HG03342 (cell line): ENCODE data around the gene ALDOA.
"Not testable (repeated sequence)": the region's sequence is repeated elsewhere in the genome, so short reads cannot be mapped to it uniquely, and the experiment has no call there.

Source experiments
- ATAC-seq: cut with Tn5 transposase; IDR thresholded peaks from one replicate; pipeline ENCODE4 v1.9.1; 2021; ENCODE audit warnings: mild to moderate bottlenecking, moderate library complexity; ENCODE audit not compliant: unreplicated experiment

Gene ALDOA

GRCh38 chr16:30040690-30041089 lies 24.9 kb upstream of the ALDOA start:
- not testable (repeated sequence) for ATAC-seq

- ATAC-seq, result no peak
Observed at GRCh38 chr16:30041841-30042240, 23.7 kb upstream of the ALDOA start.

DNA sequence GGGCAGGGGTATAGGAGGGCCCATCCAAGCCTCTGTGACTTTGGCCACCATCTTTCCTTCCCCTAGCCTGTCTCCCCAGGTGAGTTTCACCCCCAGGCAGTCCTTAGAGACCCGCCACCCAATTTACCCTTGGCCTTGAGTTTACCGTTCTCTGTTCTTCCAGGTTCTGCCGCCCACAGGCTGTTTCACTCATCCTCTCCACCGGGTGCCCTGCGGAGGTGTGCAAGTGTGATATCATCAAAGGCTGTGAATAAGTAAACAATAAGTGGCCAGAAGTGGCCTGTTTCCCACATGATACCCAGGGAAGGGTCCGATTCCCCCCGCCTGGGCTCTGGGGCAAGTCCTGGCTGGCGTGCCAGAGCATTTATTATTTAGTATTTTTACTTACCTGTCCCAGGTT lies 19.4 kb upstream of the ALDOA start:
- no peak for ATAC-seq

DNA sequence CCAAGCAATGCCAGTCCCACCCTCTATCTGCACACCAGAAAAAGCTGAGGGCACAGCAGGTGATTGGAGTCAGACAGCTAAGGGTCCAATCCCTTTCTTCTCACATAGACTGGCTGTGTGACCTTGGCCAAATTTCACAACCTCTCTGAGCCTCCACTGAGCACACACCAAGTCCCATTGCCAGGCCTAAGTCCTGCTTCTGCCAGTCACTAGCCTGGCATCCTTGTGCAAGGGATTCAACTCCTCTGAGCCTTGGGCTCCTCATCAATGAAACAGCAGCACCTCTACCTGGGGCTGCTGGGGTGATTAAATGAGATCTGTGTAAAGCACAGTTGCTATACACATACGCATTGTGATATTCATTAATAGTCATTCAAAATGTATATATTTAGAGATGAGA lies 19.0 kb upstream of the ALDOA start:
- no peak for ATAC-seq

- ATAC-seq, result no peak
Observed at GRCh38 chr16:30049871-30050270, 15.7 kb upstream of the ALDOA start.

DNA sequence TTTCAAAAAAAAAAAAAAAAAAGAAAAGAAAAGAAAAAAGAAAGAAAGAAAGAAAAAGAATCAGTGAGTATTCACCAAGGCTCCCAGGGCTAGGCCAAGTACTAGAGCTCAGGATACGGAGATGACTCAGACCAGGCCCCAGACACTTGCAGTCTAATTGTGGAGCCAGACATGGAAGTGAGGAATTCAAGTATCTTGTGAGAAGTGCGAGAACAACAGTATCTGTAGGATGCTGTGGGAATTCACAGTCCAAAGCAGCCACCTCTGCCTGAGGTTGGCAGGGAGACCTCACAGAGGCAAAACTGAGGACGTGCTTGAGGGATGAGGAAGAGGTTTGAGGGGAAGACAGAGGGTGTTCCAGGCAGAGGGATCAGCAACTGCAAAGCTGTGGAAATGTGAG lies 14.0 kb upstream of the ALDOA start:
- ATAC-seq, result no peak

DNA sequence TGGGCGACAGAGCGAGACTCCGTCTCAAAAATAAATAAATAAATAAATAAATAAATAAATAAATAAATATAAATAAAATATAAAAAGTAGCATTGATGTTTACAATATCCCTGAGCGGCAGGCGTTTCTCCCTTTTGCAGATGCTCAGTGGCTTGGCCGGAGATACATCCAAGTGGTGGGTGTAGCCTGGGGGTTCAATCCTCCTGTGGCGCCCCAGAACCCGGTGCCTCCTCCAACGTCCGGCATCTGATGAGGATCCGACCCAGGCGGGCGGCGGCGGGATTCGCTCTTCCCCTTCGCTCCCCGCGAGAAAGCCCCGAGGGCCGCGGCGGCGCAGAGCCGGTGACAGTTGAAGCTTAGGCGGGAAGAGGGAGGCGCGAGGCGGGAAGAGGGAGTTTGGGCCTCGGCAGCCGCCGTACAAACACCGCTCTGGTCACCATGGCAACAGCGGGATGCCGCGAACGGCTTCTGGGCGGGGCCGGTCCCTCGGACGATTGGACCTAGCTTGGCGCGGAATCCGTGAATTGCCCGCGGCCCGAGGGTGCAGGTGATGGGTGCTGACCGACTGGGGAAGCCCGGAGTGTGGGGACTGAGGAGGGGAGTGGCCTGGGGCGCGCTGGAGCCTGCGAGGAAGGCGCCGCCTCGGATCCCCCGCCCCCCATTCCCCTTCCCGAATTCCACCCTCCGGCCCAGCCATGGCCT lies 12.7 kb upstream of the ALDOA start:
- ATAC-seq, result peak; percentile 69

DNA sequence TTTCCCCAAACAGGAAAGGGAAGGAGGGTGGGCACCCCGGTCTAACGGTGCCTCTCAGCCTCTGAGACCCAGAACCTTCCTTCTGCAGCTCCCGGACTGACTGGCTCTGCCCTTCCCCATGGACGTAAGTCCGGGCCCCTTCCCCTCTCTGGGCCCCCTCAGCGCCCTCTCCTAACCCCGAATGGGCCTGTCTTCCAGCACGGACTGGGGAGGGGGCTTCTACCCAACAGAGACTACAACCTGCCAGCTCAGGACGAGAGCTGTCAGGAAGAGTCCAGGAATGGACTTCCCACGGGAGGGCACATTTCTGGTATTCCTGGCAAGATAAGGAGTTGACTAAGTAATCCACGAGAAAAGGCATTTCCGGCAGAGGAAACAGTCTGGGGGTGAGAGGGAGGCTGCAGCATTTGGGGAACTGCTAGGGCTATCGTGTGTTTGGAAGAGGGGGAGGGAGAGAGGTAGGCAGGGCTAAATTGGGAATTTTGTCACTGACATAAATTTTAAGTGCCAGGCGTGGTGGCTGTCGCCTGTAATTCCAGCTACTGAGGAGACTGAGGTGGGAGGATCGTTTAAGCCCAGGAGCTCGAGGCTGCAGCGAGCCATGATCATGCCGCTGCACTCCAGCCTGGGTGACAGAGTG lies 12.1 kb upstream of the ALDOA start:
- no peak for ATAC-seq

GRCh38 chr16:30054451-30054850 lies 11.1 kb upstream of the ALDOA start:
- ATAC-seq, result no peak

DNA sequence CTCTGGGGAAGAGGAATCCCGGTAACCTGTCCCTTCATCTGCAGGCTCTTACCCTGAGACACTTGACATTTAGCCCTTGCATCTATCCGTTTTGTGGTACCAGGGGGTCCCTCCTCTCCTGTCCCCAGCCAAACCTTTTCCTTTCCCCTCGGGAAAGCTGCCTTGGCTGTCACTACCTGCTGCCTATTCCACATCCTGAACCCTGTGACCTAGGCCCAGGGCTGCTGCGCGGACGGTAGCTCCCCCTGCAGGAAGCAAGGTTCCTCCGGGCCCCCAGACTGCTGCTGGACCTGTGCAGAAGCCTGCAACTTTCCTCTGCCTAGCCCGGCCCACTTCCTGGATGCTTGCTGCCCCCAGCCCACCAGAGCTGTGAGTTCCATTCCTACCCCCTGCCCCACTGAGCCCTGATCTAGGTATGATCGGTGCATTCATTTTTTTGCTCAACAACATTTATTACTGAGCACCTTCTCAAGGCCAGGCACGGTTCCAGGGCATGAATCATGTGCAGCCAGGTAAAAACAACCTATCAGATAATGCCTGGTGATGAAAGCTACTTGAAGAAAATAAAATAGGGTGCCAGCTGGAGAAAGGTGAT lies 10.5 kb upstream of the ALDOA start:
- ATAC-seq, result no peak

- no peak for ATAC-seq
Observed at GRCh38 chr16:30060346-30060745, 5.2 kb upstream of the ALDOA start.

GRCh38 chr16:30060836-30061554 lies 4.6 kb upstream of the ALDOA start:
- ATAC-seq, result no peak

DNA sequence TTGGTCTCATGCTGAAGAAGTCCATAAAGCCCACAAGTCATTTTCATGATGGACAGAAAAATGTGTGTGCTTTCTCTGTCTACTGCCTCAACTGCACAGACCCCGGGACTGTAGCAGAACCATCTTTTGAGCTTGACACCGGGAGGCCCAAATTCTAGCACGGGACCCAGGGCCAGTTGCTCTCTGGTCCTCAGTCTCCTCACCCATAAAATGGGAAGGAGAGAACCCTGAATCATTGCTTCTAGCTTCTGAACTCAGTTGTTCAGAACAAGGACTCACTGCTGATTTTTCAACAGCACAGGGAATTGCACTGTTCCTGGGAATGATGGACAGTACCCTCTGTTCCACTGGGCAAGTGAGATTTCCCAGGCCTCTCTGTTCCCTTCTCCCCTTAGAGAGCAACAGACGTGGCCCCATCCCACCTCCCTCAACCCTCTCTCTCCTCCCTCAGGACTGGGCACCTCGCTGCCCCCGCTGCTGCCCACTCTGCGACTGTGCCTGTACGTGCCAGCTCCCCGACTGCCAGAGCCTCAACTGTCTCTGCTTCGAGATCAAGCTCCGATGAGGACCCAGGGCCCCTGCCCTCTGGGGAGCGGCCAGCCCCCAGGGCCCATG lies 2.2 kb upstream of the ALDOA start:
- ATAC-seq, result no peak

GRCh38 chr16:30063893-30064728 lies 1.4 kb upstream of the ALDOA start:
- no peak for ATAC-seq

- ATAC-seq, result no peak
Observed at GRCh38 chr16:30064729-30065101, 845 bp upstream of the ALDOA start.

DNA sequence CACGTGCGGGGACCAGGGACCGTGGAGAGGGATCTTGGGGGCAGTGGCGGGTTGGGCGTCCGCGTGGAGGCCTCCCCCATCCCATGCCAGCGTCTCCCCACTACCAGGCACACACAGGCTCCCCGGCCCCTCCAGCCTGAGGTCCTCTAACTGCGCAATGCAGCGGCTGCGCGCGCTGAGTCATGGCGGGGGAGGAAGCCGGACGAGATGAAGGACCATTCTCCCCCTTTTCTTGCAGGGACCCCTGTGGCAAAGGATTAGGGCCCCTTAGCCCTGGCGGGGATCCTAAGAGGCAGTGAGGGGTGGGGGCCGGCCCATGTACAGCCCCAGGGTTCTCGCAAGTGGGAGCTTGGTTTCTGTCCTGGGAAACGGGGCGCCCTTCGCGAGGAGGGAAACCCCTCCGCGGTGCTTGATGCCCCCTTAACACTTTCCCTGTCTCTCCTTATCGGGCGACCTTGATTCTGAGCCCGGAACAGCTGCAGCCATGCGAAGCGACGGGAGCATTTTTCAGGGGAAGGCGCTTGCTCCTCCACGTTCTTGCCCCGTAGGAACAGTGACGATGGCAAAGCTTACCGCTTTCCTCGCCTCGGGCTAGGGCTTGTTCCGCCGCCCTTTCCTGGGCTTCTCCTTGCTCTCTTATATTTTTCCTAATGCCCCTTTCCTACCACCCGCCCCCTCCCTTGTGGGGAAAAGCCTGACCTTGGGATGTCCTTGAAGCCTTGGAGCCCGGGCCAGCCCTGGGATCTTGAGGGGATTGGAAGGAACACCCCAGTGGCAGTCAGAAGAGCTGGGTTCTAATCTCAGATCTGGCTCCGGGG lies 592 bp downstream of the ALDOA start:
- ATAC-seq, result no peak

GRCh38 chr16:30066761-30067583 lies 1.4 kb downstream of the ALDOA start:
- ATAC-seq, result no peak

GRCh38 chr16:30067584-30067916 lies 2.0 kb downstream of the ALDOA start:
- ATAC-seq, result no peak

GRCh38 chr16:30068333-30068732 lies 2.8 kb downstream of the ALDOA start:
- no peak for ATAC-seq
